Colonic mucosa (tissue), 4 donors: ENCODE data around the gene SMIM1. TPM values are rescaled to one million over a fixed set of nuclear protein-coding genes. Genes with fewer than 3 reads are reported as not detected.

ENCODE experiments used
- DNase-seq: peaks from one replicate; pipeline ENCODE4 v3.0.0-alpha.2; 2020
- H3K27ac ChIP-seq: fragments of 200-600 bp; one replicate; pipeline ENCODE4 v1.8.0; 2021
- H3K27me3 ChIP-seq: fragments of 200-600 bp; one replicate; pipeline ENCODE4 v1.8.0; 2021
- H3K36me3 ChIP-seq: fragments of 200-600 bp; one replicate; pipeline ENCODE4 v1.8.0; 2021
- H3K4me1 ChIP-seq: fragments of 200-600 bp; one replicate; pipeline ENCODE4 v1.8.0; 2021; ENCODE audit warnings: mild to moderate bottlenecking
- H3K4me3 ChIP-seq: fragments of 200-600 bp; one replicate; pipeline ENCODE4 v1.8.0; 2021
- H3K9ac ChIP-seq, 2 donors: one replicate each; pipeline ENCODE4 v1.7.0; 2013; ENCODE audit warnings: control low read depth in 2 of 2, low read depth in 2 of 2, low read length in 2 of 2
- H3K9me3 ChIP-seq: fragments of 200-600 bp; one replicate; pipeline ENCODE4 v1.8.0; 2021
- CTCF ChIP-seq: fragments of 200-600 bp; IDR thresholded peaks from one replicate; pipeline ENCODE4 v1.8.0; 2022; ENCODE audit warnings: antibody characterized with exemption, mild to moderate bottlenecking
- intact Hi-C: fragments of 100-400 bp; cut with DNase I; formaldehyde crosslinking; loops from one replicate; pipeline ENCODE4 v1.14.1; 2022
- total RNA-seq, 2 donors: library from RNA; stranded (reverse); fragmentation: NEBNext Ultra II Directional in 1 of 2; extraction: Animal tissue kit (Norgen Biotek cat#: 25700) in 1 of 2; gene quantifications; one replicate each; pipeline ENCODE4 v1.2.1, GENCODE V29; 2021
- donor health status: healthy.
- donor health status: DM: no; HTN: no; CAD: no.
- donor health status: DM: no; HTN: no; CAD: no.

The SMIM1 gene
- total RNA-seq, 2 donors from 2014 or later = 1.9 to 2.4 TPM

DNA sequence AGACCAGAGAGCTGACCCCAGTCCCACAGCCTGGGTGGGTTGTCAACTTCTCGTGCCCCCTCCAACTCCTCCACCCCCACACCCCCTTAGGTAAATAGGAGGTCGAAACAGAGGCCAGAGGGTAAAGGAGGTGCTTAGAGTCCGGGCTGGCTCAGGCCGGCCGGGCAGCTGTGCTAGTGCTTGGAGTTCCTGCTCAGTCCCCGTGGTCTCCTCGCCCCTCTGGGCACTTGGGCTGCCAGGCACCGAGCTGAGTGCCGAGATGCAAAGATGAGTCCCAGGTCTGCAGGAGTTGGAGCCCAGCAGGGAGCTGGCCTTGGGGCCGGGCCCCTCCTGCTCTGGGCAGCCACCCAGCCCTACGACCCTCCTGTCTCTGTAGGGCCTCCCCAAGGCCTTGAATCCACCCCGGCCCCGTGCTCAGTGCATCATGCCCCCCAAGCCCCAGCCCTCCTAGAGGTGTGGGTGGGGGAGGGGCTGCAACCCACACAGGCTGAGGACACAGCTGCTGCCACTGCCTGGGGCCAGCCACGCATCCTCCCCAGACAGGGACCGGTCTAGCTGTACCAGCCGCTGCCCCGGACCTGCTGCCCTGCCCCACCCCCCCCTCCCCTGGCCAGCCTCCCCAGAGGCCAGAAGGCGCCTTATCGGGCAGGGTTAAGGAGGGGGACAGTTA, 1.9 kb downstream of the SMIM1 start:
- no peaks in the 10 kb centered on the region for H3K9me3 ChIP-seq
- no peaks in the 10 kb centered on the region for H3K27me3 ChIP-seq
- DNase-seq = no peak
- no peak overlapping the region for H3K9ac ChIP-seq
- H3K36me3 ChIP-seq = no peaks in the 10 kb centered on the region
- TF ChIP-seq CTCF = no peak
- H3K4me1 ChIP-seq = peaks cover 11% of the 10 kb centered on the region
- no peak overlapping the region for H3K27ac ChIP-seq
- intact Hi-C loops = no loop called here
- no peak overlapping the region for H3K4me3 ChIP-seq

DNA sequence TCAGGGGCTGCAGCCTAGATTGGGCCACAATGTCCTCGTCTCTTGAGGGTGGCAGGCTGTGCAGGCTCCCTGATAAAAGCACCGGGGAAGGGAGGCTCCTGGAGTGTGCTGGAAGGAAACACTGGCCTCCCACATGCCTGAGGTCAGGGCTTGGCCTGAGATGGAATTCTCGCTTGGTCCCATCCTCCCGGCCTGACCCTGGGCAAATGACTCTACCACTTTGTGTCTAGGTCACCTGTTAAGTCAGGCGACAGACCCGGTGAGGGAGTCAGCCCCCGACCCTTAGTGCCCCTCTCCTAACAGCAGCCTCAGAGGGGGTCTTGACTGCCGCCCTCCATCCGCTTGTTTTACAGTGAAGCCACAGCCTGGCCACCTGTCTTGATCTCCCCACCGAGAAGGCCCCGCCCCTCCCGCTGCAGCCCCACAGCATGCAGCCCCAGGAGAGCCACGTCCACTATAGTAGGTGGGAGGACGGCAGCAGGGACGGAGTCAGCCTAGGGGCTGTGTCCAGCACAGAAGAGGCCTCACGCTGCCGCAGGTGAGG, 2.5 kb downstream of the SMIM1 start:
- Histone ChIP-seq H3K4me3 (no peak overlapping the region), H3K27ac (no peak overlapping the region), H3K9me3 (no peaks in the 10 kb centered on the region), H3K4me1 (peaks cover 11% of the 10 kb centered on the region), H3K9ac (peak overlapping the region in 1 of 2 donors; percentile 7), H3K27me3 (no peaks in the 10 kb centered on the region), H3K36me3 (no peaks in the 10 kb centered on the region)
- intact Hi-C loops = no loop called here
- DNase-seq = no peak
- no peak for TF ChIP-seq CTCF

GRCh38 chr1:3775490-3776230, 3.1 kb downstream of the SMIM1 start:
- intact Hi-C loops = no loop called here
- Histone ChIP-seq H3K9ac (peak overlapping the region in 1 of 2 donors; percentile 7), H3K9me3 (no peaks in the 10 kb centered on the region), H3K4me1 (peaks cover 11% of the 10 kb centered on the region), H3K36me3 (no peaks in the 10 kb centered on the region), H3K4me3 (no peak overlapping the region), H3K27ac (no peak overlapping the region), H3K27me3 (no peaks in the 10 kb centered on the region)
- peak; percentile 67 for DNase-seq
- TF ChIP-seq CTCF = peak; percentile 30

- no peaks in the 10 kb centered on the region for H3K27me3 ChIP-seq
- H3K9me3 ChIP-seq = no peaks in the 10 kb centered on the region
- no peak overlapping the region for H3K27ac ChIP-seq
- H3K36me3 ChIP-seq = no peaks in the 10 kb centered on the region
- TF ChIP-seq CTCF = no peak
- no peak overlapping the region for H3K4me3 ChIP-seq
- intact Hi-C loops = no loop called here
- no peak for DNase-seq
- H3K4me1 ChIP-seq = peaks cover 11% of the 10 kb centered on the region
- no peak overlapping the region for H3K9ac ChIP-seq
Measured at GRCh38 chr1:3776231-3776961, 3.8 kb downstream of the SMIM1 start.

- peaks cover 11% of the 10 kb centered on the region for H3K4me1 ChIP-seq
- H3K4me3 ChIP-seq = no peak overlapping the region
- peaks cover 3% of the 10 kb centered on the region for H3K36me3 ChIP-seq
- no peak overlapping the region for H3K27ac ChIP-seq
- intact Hi-C loops = no loop called here
- DNase-seq = no peak
- no peak overlapping the region for H3K9ac ChIP-seq
- no peaks in the 10 kb centered on the region for H3K27me3 ChIP-seq
- H3K9me3 ChIP-seq = no peaks in the 10 kb centered on the region
- TF ChIP-seq CTCF = no peak
Measured at GRCh38 chr1:3777078-3777547, 4.6 kb downstream of the SMIM1 start.
